BE2C (cell line): ENCODE results near the gene LIN7B.
"Not testable (repeated sequence)": the region's sequence is repeated elsewhere in the genome, so short reads cannot be mapped to it uniquely, and the experiment has no call there.

Source experiments
- DNase-seq: peaks from one replicate; pipeline ENCODE4 v3.0.0-alpha.2; 2020
- H3K27me3 ChIP-seq: fragments of 250-450 bp; sonication (Bioruptor Pico); 2 replicates; pipeline ENCODE4 v1.5.1; 2020; ENCODE audit warnings: mild to moderate bottlenecking
- H3K36me3 ChIP-seq: fragments of 250-450 bp; sonication (Bioruptor Pico); 2 replicates; pipeline ENCODE4 v1.5.1; 2020; ENCODE audit warnings: mild to moderate bottlenecking
- H3K4me1 ChIP-seq: fragments of 250-450 bp; sonication (Bioruptor Pico); 2 replicates; pipeline ENCODE4 v1.5.1; 2020
- H3K4me3 ChIP-seq: 2 replicates; pipeline ENCODE4 v1.5.1; 2011; ENCODE audit warnings: low read depth, low read length
- H3K9me3 ChIP-seq: fragments of 250-450 bp; sonication (Bioruptor Pico); 2 replicates; pipeline ENCODE4 v1.5.1; 2020
- TF ChIP-seq, protein P1 (sequence below): IDR thresholded peaks from 2 replicates; pipeline ENCODE4 v1.5.1; 2012; ENCODE audit warnings: mild to moderate bottlenecking, low read depth, low read length

The LIN7B gene

DNA sequence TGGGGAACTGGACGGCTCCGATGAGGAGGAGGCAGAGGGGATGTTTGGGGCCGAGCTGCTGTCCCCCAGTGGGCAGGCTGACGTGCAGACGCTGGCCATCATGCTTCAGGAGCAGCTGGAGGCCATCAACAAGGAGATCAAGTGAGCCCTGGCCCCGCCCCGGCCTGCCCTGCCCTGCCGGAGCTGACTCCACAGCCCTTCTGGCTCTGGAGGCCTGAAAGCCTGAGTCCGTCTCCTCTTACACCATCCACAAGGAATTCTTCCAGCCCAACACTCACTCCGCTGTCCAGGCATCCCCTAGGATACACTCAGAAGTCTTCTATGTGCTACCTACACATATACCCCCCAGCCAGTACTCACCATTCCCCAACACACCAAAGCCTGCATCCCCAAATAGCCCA is 22.6 kb downstream of the LIN7B start:
- H3K4me1 ChIP-seq = no peaks in the 10 kb centered on the region

DNA sequence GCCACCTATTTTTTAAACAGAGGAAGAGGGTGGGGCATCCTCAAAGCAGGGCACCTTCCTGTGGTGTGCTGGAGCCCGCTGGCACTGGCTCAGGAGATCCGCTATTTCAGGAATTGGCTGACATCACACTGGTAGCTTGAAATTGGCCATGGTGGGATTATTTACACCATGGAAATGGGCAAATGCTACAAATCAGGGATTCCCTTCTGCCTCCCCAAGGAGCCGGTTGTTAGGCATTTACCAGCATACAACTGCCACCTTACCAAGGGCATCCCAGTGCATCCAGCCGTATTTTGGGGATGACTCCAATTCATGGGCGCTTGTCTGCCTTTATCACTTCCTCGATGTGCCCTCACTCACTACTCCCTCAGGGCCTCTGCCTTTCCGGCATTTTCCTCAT is 26.8 kb downstream of the LIN7B start:
- no peak for DNase-seq
- Histone ChIP-seq H3K4me3 (no peak overlapping the region), H3K9me3 (no peaks in the 10 kb centered on the region), H3K4me1 (peaks cover 4% of the 10 kb centered on the region), H3K36me3 (peaks cover 3% of the 10 kb centered on the region), H3K27me3 (no peaks in the 10 kb centered on the region)
- TF ChIP-seq, protein P1, sequence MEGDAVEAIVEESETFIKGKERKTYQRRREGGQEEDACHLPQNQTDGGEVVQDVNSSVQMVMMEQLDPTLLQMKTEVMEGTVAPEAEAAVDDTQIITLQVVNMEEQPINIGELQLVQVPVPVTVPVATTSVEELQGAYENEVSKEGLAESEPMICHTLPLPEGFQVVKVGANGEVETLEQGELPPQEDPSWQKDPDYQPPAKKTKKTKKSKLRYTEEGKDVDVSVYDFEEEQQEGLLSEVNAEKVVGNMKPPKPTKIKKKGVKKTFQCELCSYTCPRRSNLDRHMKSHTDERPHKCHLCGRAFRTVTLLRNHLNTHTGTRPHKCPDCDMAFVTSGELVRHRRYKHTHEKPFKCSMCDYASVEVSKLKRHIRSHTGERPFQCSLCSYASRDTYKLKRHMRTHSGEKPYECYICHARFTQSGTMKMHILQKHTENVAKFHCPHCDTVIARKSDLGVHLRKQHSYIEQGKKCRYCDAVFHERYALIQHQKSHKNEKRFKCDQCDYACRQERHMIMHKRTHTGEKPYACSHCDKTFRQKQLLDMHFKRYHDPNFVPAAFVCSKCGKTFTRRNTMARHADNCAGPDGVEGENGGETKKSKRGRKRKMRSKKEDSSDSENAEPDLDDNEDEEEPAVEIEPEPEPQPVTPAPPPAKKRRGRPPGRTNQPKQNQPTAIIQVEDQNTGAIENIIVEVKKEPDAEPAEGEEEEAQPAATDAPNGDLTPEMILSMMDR = no peak

More for the DNA sequence above, 22.6 kb downstream of the LIN7B start:
- no peak overlapping the region for H3K4me3 ChIP-seq
- H3K36me3 ChIP-seq = peaks cover 34% of the 10 kb centered on the region
- DNase-seq = no peak
- H3K9me3 ChIP-seq = no peaks in the 10 kb centered on the region
- TF ChIP-seq, protein P1 = no peak
- no peaks in the 10 kb centered on the region for H3K27me3 ChIP-seq

DNA sequence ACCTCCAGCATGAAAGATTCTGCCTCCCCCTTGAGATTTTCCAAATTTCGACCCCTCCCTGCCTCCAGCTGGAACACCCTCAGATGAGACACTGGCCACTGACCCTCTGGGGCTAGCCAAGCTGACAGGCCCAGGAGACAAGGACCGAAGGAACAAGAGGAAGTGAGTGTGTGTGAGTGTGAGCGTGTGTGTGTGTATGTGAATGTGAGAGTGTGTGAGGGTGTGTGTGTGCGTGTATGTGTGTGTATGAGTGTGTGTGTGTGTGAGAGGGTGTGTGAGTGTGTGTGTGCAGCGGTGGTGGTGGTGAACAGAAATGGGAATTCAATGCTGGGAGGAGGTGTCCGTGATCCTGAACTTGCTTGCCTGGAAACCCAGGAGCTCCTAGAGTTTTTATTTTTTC is 27.2 kb downstream of the LIN7B start:
- DNase-seq = no peak
- TF ChIP-seq, protein P1 = no peak
- Histone ChIP-seq H3K4me3 (no peak overlapping the region), H3K9me3 (no peaks in the 10 kb centered on the region), H3K4me1 (peaks cover 4% of the 10 kb centered on the region), H3K27me3 (no peaks in the 10 kb centered on the region), H3K36me3 (peaks cover 3% of the 10 kb centered on the region)

DNA sequence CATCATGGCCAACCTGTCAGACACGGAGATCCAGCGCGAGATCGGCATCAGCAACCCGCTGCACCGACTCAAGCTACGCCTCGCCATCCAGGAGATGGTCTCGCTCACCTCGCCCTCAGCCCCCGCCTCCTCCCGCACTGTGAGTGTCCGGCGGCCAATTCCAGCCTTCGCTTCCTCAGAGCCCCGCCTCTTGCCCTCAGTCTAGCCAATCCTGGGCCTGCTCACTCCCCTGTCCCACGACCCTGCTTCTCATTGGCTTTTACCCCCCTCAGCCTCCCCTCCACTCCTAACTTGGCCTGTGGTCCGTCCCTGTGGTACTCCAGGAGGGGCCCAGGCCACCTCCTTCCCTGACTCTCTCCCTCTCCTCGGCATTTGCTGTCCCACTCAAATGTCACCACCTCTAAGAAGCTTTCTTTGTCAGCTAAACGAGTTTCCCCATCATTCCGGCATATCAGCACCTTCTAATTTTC is 28.7 kb downstream of the LIN7B start:
- Histone ChIP-seq H3K4me3 (peak overlapping the region; percentile 66), H3K4me1 (peaks cover 4% of the 10 kb centered on the region), H3K36me3 (no peaks in the 10 kb centered on the region; the same call in 1 of the 2 replicates), H3K27me3 (no peaks in the 10 kb centered on the region), H3K9me3 (no peaks in the 10 kb centered on the region)
- TF ChIP-seq, protein P1 = no peak
- DNase-seq = peak; percentile 97

DNA sequence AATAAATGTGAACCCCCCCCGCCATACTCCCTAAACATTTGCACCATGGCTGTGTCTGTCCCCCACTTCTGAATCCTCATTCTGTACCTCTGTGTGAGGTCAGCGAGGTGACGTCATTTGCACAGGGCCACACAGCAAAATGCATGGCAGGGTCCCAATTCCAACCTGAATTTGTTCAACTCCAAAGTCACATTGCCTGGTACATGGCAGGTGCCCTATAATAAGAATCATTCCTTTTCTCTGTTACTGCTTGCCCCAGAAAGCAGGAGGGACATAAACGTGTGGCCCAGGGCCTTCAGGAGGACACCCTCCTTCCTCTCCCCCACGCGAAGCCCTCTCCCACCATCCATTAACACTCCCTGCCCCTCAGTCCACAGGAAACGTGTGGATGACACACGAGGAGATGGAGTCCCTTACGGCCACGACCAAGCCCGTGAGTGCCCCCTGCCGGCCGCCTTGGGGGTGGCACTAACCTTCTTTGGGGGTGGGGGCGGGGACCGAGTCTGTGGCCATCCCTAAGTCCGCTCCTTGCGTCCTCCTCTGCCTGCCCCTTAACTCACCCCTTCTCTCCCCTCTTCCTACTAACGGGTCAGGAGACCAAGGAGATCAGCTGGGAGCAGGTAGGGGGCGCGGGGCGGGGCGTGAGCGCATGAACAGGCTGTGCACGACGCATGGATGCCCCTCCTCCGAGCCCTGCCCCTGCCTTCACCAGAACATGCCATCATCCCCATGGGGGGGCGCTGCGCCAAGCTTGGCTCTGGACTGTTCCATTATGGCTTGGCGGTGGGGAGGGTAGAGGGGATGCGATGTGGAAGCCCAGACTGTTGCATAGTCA is 31.6 kb downstream of the LIN7B start:
- H3K4me3 ChIP-seq = peak overlapping the region; percentile 47
- H3K27me3 ChIP-seq = no peaks in the 10 kb centered on the region
- peaks cover 4% of the 10 kb centered on the region for H3K4me1 ChIP-seq
- TF ChIP-seq, protein P1 = peak; percentile 83
- DNase-seq = peak; percentile 93
- no peaks in the 10 kb centered on the region; the same call in 1 of the 2 replicates for H3K36me3 ChIP-seq
- H3K9me3 ChIP-seq = no peaks in the 10 kb centered on the region

DNA sequence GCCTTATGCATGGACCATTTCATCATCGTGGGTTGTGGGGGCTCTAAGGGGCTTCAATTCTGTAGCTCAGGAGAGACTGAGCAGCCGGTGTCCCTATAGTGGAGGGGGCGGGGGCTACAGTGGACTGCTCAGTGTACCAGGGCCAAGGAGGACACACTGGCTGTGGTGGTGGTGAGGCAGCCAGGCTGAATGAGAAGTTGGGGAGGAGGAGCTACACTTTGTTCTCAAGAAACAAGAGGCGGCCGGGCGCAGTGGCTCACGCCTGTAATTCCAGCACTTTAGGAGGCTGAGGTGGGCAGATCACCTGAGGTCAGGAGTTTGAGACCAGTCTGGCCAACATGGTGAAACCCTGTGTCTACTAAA is 32.2 kb downstream of the LIN7B start:
- not testable (repeated sequence) for DNase-seq, H3K4me1 ChIP-seq, H3K27me3 ChIP-seq, H3K9me3 ChIP-seq, H3K36me3 ChIP-seq
- peak overlapping the region; percentile 47 for H3K4me3 ChIP-seq
